ENCODE measurements around the gene RFESD. TPM values are rescaled to one million over a fixed set of nuclear protein-coding genes. Genes with fewer than 3 reads are reported as not detected.

RFESD gene
- total and polyA plus RNA-seq, 2 of the 13 experiments (the other 11 are each of a cell fraction or from before 2014, with no cell fraction given) = 1.1 to 2.2 TPM

GRCh38 chr5:95620870-95621838 lies 25.4 kb upstream of the RFESD start (continued):
- TF ChIP-seq ZNF432 (CRISPR knock-in tag; IDR thresholded peaks at IDR 0.05; ENCODE audit: borderline replicate concordance) (0 out of 2 replicates have a peak, but pooled peaks have one; percentile 58), ETV5 (CRISPR knock-in tag; IDR thresholded peaks at IDR 0.05; ENCODE audit: borderline replicate concordance) (peak; percentile 41), GABPB1 (CRISPR knock-in tag; IDR thresholded peaks at IDR 0.05) (peak; percentile 40; the same call in 1 of the 2 replicates), TEAD2 (CRISPR knock-in tag; IDR thresholded peaks at IDR 0.05) (peak; percentile 72; the same call in 1 of the 2 replicates), SP2 (CRISPR knock-in tag; IDR thresholded peaks at IDR 0.05) (no peak), HOXD1 (CRISPR knock-in tag; IDR thresholded peaks at IDR 0.05) (0 out of 2 replicates have a peak, but pooled peaks have one; percentile 1), SALL1 (CRISPR knock-in tag; IDR thresholded peaks at IDR 0.05) (peak; percentile 49; the same call in 1 of the 2 replicates), ZNF280B (CRISPR knock-in tag; IDR thresholded peaks at IDR 0.05; ENCODE audit: borderline replicate concordance) (peak; percentile 62; the same call in 1 of the 2 replicates), NCOA2 (CRISPR knock-in tag; IDR thresholded peaks at IDR 0.05) (no peak), CENPT (CRISPR knock-in tag; IDR thresholded peaks at IDR 0.05; ENCODE audit: low read depth) (0 out of 2 replicates have a peak, but pooled peaks have one; percentile 26), ZSCAN20 (CRISPR knock-in tag; IDR thresholded peaks at IDR 0.05; ENCODE audit: borderline replicate concordance) (peak; percentile 56; the same call in 1 of the 2 replicates), ZBTB40 (IDR thresholded peaks at IDR 0.05) (no peak), ZBTB40 (CRISPR knock-in tag; IDR thresholded peaks at IDR 0.05) (peak; percentile 53; the same call in 1 of the 2 replicates), HES4 (CRISPR knock-in tag; IDR thresholded peaks at IDR 0.05; ENCODE audit: borderline replicate concordance) (peak; percentile 88), ZSCAN9 (CRISPR knock-in tag; IDR thresholded peaks at IDR 0.05; ENCODE audit: borderline replicate concordance) (no peak), ZNF891 (CRISPR knock-in tag; IDR thresholded peaks at IDR 0.05) (peak; percentile 59), ZKSCAN5 (CRISPR knock-in tag; IDR thresholded peaks at IDR 0.05) (no peak), FOXK1 (CRISPR knock-in tag; IDR thresholded peaks at IDR 0.05; ENCODE audit: borderline replicate concordance, low read depth) (no peak), ATF7-NPFF (CRISPR knock-in tag; IDR thresholded peaks at IDR 0.05; ENCODE audit: low read depth) (peak; percentile 48; the same call in 1 of the 2 replicates)
